ENCODE data around the gene ALG2.
A peak's percentile ranks its signal among the peaks of the same experiment; 100 is the strongest.

Gene ALG2

GRCh38 chr9:99192786-99193465 is 28.8 kb downstream of the ALG2 start:
- no peak for DNase-seq (ENCODE audit: low read depth)

- no peak for DNase-seq (ENCODE audit: low read depth)
Observed at GRCh38 chr9:99190597-99191283, 31.0 kb downstream of the ALG2 start.

GRCh38 chr9:99189887-99190596 is 31.7 kb downstream of the ALG2 start:
- no peak for DNase-seq (ENCODE audit: low read depth)

GRCh38 chr9:99189186-99189585 is 32.6 kb downstream of the ALG2 start:
- no peak for DNase-seq (ENCODE audit: low read depth)

GRCh38 chr9:99187311-99187710 is 34.4 kb downstream of the ALG2 start:
- no peak for DNase-seq (ENCODE audit: low read depth)

DNA sequence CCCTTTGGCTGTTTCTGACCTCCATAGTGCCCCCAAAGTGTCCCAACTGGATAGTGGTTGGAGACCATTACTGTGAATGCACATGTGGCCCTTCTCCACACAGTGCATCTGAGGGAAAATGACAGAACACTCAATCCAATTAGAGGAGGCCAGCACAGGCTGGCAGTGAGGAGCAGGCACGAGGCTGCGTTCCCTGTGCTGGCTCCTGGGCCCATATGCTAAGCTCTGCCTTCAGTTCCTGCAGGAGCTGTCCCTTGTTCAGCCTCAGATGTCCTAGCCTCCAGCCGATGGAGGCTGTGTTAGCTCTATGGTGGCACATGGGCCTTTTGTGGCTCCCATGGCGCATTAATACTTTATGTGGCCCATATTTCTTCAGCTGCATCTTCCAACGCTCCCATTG is 35.8 kb downstream of the ALG2 start:
- DNase-seq (ENCODE audit: low read depth): no peak

GRCh38 chr9:99185348-99185632 is 36.5 kb downstream of the ALG2 start:
- DNase-seq (ENCODE audit: low read depth): no peak

GRCh38 chr9:99184475-99185347 is 37.0 kb downstream of the ALG2 start:
- peak; percentile 50 for DNase-seq (ENCODE audit: low read depth)

DNA sequence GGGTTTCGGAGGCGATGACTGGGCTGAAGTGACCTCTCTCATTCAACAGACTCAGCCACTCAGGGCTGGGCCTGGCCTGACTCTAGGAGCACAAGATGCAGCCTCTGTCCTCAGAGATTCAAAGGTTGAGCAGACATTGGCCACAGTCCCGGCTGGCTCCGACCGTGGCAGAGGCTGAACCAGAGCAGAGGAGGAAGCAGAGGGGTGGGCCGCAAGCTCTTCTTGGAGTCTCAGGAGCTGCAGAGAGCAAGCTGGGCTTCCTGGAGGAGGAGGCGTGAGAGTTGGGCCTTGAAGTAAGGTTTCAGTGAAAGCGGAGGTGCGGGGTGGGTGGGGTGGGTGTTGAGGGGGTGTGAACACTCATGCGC is 37.6 kb downstream of the ALG2 start:
- no peak for DNase-seq (ENCODE audit: low read depth)

DNA sequence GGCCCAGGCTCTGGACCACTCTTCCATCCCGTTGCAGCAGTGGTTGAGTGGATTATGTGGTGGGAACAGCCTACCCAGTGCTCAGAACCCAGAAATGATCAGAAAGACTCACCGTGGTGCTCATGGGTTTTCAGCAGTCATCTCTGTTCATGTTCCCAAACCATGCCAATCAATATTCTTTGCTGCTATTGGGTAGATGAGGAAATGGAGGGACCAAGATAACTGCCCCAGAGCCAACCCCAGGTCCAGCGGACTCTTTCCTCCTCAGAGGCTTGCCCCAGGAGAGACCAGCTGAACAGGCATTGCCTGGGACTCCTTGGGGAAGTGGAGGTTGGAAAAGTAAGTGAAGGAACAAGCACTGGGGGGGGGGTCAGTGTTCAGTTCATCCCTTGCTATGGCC is 38.1 kb downstream of the ALG2 start:
- no peak for DNase-seq (ENCODE audit: low read depth)

- no peak for DNase-seq (ENCODE audit: low read depth)
Observed at GRCh38 chr9:99182356-99182755, 39.4 kb downstream of the ALG2 start.

- no peak for DNase-seq (ENCODE audit: low read depth)
Observed at GRCh38 chr9:99181621-99182020, 40.1 kb downstream of the ALG2 start.

GRCh38 chr9:99181206-99181605 is 40.5 kb downstream of the ALG2 start:
- no peak for DNase-seq (ENCODE audit: low read depth)

DNA sequence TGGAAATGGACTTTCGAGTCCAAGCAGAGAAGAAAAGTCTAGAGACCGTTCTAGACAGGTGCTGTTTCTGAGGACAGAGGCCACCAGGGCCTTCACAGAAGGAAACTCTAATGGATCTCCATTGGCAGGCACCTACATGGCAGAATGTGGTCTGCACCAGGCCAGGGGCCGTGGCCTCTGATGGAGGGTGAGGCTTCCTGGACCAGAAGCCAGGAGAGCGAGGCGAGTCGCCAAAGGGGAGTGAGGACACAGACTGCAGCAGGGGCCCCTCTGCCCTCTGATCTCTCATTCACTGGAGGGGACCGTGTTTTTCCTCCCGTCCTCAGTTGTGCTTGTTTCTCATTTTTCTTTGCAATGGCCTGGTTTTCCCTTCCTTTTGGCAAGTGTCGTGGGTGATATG is 41.1 kb downstream of the ALG2 start:
- DNase-seq (ENCODE audit: low read depth): no peak

DNA sequence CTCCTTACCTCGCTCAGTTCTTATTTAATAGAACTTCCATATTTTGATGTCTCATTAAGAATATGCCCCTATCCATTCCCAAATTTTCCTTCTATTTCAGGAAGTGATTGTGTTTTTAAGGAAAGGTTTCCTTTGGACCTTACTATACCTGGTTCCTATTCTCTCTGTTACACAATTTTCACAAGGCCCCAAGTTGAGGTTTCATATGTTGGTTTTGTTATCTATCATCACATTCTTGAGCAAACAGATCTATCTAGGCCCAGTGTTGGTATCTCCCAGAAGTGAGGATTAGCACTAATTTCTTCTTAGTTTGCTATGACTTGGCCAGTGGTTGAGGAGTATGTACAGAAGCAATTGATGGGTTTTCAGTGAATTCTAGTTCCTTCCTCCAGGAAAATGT is 41.5 kb downstream of the ALG2 start:
- DNase-seq (ENCODE audit: low read depth): no peak

- no peak for DNase-seq (ENCODE audit: low read depth)
Observed at GRCh38 chr9:99178912-99179872, 42.5 kb downstream of the ALG2 start.

DNA sequence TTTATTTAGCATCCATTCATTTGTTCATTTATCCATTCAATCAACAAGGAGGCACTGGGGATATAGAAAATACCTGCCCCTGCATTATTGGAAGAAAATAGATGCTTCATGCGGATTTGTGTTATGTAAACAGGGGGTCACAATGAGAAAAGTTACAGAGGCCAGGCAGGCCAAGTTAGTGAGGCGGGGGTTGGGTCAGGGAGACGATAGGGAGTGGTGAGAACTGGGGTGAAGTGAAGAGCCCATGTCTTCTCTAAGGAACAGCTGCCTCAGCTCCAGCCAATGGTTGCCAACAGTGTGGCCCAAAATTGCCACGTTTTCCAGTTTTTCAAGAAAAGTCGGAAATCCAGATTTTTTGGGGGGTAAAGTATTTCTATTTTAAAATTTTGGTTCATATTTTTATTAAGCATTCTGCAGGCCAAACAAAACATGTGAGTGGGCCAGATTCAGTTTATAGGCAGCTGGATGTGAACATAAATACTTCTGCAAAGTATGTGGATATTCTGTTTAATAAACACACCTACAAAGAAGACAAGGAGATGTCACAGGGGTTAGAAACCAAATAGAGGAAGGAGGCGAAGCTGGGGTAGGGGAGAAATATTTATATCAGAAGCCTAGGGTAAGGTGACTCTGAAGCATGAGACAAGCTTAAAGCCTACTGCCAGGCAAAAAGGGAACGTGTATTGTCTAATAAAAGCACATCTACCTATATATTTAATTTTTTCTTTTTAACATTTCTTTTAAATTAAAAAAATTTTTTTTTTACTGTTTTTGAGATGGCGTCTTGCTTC is 44.0 kb downstream of the ALG2 start:
- no peak for DNase-seq (ENCODE audit: low read depth)

GRCh38 chr9:99176527-99177013 is 45.2 kb downstream of the ALG2 start:
- DNase-seq (ENCODE audit: low read depth): no peak

DNA sequence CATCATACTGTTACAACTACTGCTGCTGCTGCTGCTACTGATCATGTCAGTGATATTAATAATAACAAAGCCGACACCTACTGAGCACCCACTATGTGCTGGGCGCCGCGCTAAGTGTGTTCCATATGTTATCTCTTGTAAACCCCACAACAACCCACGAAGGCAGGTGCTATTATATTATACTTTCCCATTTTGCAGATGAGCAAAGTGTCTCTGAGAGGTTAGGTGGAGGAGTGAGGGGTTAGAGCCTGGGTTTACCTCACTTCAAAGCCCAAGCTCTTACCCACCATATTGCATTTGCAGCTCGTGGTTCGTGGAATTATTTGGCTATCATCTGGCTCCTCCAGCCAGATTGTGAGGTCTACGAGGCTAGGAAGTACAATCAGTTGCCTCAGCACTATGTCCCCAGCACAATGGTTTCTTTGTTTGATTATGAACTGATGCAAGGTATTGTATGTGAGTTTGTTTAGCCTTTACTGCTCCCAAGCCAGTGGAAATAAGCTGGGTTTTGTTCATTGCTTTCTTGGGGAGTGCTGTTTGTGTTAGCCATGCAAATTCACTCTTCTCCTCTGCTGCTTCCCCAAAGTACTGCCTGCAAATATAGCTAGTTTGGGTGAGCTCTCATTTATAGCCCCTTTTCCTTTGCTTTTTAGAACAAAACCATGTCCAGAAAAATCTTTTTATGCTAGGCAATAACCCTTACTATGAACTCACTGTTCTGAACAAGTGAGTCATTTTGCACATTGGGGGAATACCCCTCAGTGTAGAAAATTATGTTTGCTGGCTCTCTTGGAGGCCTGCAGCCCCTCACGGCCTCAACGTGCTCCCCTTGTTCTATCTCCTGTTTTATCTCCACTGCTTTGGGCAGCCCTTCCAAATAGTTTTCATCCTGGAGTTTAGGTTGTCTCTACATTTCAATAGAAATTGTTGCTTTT is 47.9 kb downstream of the ALG2 start:
- no peak for DNase-seq (ENCODE audit: low read depth)
